Measurements from ENCODE around the gene GARIN5A. TPM values are rescaled to one million over a fixed set of nuclear protein-coding genes. Genes with fewer than 3 reads are reported as not detected.

The GARIN5A gene
- not detected in 2 replicates for total RNA-seq

- peak; percentile 83 for DNase-seq (ENCODE audit: low read depth, low spot score)
Observed at GRCh38 chr19:50476224-50476906, at the start of gene GARIN5A, which contains the start of gene EMC10. TSS of gene GARIN5A (minus strand) at chr19:50476848. CDS start at chr19:50476388, 460 bp downstream. TSS of gene EMC10 (plus strand) at chr19:50476507. CDS start at chr19:50476545, 38 bp downstream.

GRCh38 chr19:50522881-50523280 lies 46.2 kb upstream of the GARIN5A start:
- DNase-seq (ENCODE audit: low read depth, low spot score), result no peak

DNA sequence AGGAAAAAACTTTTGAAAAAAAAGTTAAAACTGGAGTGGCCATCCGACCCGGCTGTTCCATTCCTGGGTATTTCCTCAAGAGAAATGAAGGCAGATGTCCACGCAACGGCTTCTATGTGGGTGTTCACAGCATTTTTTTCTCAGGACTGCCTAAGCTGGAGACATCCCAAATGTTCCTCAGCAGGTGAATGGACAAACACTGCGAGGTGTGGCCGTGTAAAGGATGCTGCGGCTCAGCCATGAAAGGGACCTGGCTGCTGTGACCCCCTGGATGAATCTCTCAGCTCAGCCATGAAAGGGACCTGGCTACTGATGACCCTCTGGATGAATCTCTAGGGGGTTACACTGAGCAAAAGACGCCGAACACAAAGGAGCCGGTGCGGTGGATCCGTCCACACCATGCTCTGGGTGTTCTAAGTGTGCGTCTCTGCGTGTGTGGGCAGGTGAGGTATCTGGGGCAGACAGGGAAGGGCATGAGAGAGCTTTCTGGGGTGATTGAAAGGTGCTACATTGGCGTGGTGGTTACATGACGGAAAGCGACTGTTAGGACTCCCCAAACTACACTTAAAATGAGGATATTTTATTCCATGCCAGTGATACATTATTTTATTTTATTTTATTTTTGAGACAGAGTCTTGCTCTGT lies 44.3 kb upstream of the GARIN5A start:
- DNase-seq (ENCODE audit: low read depth, low spot score), result no peak

- no peak for DNase-seq (ENCODE audit: low read depth, low spot score)
Observed at GRCh38 chr19:50519006-50519575, 42.4 kb upstream of the GARIN5A start.

GRCh38 chr19:50518091-50519005 lies 41.7 kb upstream of the GARIN5A start:
- DNase-seq (ENCODE audit: low read depth, low spot score), result no peak

DNA sequence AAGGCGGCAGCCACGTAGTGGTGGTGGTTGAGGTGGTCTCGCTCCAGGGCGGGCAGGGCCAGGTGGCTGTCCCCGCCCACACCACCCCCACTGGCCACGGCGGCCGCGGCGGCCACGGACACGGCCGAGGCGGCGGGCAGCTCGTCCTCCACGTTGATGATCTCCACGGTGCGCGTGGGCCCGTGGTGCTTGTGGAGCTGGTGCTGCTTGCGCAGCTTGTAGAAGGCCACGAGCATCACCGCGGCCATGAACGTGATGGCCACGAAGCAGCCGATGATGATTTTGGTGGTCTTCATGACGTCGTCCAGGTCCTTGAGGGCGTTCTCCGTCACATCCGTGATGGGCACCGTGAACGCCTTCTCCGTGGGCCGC lies 41.0 kb upstream of the GARIN5A start:
- no peak for DNase-seq (ENCODE audit: low read depth, low spot score)

GRCh38 chr19:50516964-50517703 lies 40.5 kb upstream of the GARIN5A start:
- DNase-seq (ENCODE audit: low read depth, low spot score), result no peak

DNA sequence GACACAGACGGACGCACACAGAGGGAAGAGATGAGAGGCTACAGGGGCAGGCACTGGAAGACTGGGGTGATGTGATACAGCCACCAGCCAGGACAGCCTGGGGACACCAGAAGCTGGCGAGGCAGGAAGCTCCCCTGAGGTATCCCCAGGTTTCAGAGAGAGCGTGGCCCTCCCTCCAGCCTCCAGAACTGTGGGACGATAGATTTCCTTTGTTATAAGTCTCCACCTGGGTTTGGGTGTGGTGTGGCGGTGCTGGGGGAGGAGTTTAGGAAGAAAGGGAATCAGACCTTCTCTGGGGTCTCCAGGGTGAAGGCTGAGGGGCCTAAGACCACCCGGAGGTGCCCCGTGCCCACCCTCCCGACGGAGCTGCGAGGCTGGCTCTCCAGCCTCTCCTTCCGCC lies 39.8 kb upstream of the GARIN5A start:
- no peak for DNase-seq (ENCODE audit: low read depth, low spot score)

DNA sequence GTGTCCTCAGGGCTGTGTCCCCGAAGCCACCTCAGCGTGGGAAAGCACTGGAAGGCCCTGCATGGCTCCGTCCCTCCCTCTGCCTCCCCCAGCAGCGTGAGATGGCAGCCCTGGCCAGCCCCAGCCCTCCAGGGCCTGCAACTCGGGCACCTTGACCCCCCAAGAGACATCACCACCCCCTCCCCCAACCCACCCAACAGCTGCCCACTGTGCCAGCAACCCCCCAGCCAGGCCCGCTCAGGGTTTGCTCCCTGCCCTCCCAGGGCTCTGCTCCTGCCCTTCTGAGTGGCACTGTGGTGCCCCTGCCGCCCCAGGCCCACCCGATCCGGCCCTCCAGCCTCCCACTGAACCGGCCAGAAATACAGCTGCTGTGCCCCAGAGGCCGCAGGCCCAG lies 38.5 kb upstream of the GARIN5A start:
- no peak for DNase-seq (ENCODE audit: low read depth, low spot score)

- DNase-seq (ENCODE audit: low read depth, low spot score), result no peak
Observed at GRCh38 chr19:50514346-50515167, 37.9 kb upstream of the GARIN5A start.

GRCh38 chr19:50513746-50514345 lies 37.2 kb upstream of the GARIN5A start, which contains the start of gene ASPDH:
TSS of gene ASPDH (minus strand) at chr19:50513913. CDS start at chr19:50513823, 90 bp downstream.
- DNase-seq (ENCODE audit: low read depth, low spot score), result no peak

DNA sequence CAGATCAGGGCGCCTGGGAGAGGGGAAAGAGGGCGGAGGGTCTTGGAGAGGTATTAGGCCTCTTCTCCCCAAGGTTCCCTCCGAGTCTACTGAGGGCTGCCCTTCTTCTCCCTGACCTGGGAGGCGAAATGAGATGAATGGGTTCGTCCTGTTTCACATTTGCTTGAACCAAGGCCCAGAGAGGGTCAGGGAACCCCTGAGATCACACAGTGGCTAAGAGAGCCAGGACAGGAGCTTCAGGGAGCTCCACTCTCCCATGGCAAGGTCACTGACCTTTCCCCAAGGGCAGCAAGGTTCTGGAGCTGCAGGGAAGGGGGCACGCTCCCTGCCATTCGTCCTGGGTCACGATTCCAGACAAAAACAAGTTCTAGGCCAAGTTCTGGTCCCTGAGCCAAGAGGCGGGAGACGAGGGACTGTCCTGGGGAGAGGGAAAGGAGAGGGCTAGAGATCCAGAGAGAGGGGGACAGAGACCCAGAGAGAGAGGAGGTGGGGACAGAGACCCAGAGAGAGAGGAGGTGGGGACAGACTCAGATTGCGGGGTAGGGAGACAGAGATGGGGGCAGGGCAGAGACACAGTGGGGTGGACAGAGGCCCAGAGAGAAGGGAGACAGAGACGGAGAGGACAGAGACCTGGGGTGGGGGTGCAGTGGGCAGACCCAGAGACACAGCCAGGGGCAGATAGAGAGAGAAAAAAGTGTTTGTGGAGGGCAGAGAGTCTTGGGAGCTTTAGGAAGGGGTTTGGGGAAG lies 36.5 kb upstream of the GARIN5A start:
- DNase-seq (ENCODE audit: low read depth, low spot score), result no peak

DNA sequence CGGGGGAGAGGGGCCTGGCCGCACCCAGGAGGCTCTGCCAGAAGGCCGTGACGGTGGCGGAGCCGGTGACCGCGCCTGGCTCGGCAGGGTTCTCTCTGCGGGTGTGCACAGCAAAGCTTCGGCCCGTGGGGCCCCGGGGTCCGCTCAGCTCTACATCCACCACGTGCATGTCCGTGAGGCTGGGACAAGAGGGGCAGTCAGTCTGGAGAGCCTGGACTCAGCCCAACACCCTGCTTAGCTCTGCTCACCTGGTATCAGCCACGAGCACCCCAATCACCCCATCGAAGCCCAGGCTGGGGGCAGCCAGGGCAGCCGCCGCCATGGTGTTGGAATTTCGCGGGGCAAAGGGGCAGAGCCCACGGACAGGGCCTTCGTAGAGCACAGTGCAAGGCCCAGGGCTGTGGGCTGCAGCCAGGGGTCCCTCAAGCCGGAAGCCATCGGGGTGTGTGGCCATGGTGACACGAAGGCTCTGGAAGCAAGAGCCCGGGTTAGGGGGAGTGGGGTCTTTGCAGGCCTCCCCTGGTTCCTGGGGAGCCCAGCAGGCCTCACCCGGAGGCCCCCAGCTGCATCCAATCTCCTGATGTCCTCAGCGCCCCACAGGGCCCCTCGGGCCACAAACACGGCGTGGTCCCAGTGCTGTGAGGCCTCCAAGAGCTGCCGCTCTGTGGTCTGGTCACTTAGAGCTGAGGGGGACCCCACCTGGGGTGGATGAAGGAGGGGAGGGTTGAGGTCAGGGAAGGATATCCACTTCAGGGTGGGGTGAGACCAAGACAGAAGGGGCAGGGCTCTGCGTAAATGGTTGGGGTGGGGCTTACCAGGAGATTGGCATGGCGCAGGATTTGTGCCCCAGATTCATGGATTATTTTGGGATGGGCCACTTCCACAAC lies 35.7 kb upstream of the GARIN5A start:
- no peak for DNase-seq (ENCODE audit: low read depth, low spot score)

DNA sequence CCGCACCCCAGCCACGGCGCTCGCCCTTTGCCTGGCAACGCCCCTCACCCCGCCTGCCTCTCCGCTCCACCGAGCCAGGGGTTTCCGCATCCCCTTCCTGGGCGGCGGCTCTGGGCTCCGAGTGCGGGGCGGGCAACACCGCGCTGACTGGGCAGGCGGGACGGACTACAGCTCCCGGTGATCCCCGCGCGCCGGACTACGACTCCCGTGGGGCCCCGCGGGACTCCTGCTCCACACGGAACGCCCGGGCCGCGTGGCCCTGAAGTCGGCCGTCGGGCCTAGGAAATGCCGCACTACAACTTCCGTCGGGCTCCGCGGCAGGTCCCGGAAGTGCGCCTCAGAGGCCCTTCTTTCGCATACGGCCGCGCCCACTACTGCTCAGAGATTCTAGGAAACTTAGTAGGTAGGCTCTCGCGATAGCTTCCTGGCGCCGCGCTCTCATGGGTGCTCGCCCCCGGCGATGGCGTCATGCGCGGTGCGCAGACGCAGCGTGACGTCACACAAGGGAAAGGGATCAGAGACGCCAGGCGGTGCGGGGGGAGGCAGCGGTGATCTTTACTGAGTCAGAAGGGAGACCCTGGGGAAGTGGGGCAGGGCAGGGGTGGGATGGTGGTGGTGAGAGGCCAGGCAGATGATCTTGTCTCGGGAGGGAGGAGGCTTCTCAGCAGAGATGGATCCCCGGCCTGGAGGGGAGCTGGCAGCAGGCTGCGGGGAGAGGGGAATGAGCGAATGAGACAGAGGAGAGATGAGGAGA lies 34.6 kb upstream of the GARIN5A start, which contains the start of gene JOSD2:
Gene JOSD2 (minus strand): TSS at position 123 of the 754 bp plus-strand sequence. CDS start 760 bp downstream, outside the sequence.
- peak; percentile 98 for DNase-seq (ENCODE audit: low read depth, low spot score)

DNA sequence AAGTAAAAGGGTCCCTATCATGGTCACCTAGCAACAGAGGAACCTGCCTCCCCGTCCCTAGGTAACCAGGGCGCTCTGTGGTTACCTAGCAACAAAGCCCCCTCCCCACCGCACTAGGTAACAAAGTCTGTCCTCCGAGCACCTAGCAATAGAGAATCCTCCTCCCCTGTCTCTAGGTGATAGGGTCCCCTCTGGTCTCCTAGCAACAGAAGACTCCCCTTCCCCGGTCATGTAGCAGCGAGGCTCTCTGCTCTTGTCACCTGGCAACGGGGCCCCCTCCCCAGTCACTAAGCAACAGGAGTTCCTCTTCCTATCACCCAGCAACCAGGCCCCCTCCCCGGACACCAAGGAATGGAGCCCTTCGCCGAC lies 34.0 kb upstream of the GARIN5A start:
- DNase-seq (ENCODE audit: low read depth, low spot score), result no peak

DNA sequence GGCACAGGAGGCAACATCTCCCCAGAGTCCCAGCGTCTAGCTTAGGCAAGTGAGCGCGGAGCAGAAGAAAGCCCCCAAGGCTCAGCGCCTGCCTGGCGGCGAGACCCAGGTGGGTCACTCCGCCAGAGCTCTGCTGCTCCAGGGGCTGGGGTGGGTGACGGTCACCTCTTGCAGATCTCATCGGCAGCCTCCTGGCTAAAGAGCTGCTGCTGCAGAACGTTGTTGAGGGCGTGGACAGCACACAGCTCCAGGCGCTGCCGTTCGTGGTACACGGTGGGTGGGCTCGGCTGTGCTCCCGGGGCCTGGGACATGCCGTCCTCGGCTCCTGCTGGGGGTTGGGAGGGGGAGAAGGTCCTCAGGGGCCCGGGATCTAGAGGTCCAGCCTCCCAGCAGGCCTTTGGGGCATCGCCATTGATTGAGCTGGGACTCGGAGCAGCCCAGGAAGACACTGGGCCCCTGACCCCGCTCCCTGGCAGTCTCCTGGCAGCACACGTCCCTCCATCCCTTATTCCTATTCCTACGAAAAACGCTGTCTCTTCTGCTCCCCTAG lies 33.5 kb upstream of the GARIN5A start:
- no peak for DNase-seq (ENCODE audit: low read depth, low spot score)

DNA sequence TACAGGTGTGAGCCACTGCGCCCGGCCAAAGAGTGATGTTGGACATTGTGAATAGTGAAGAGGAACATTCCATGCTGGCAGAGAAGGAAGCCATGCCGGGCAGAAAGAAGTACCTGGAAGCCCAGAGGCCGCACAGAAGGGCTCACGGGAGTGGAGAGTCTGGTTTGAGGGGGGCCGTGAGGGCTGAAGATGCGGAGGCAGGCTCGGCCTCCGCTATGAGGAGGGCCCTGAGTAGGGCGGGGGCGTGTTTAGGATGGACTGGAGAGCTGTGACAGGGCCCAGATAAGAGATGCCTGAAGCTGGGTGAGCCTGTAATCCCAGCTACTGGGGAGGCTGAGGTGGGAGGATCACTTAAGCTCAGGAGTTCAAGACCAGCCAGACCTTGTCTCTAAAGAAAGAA lies 32.7 kb upstream of the GARIN5A start:
- no peak for DNase-seq (ENCODE audit: low read depth, low spot score)

Data from pulmonary artery endothelial cell (primary cell).